Cardiac septum (tissue), 1 donor: ENCODE results near the gene MUC3A. TPM values are rescaled to one million over a fixed set of nuclear protein-coding genes. Genes with fewer than 3 reads are reported as not detected.
"Not testable (repeated sequence)": the region's sequence is repeated elsewhere in the genome, so short reads cannot be mapped to it uniquely, and the experiment has no call there.

Source experiments
- DNase-seq: peaks from one replicate; pipeline ENCODE4 v3.0.0-alpha.2; 2020; ENCODE audit warnings: low spot score
- intact Hi-C: fragments of 100-400 bp; cut with DNase I; formaldehyde crosslinking; loops from one replicate; pipeline ENCODE4 v1.14.0; 2022
- long read RNA-seq: library from polyadenylated mRNA; unstranded; transcript quantifications from one replicate; pipeline ENCODE4 v2.0.0, GENCODE V29; 2021
- total RNA-seq: library from RNA; stranded (reverse); fragmentation: NEBNext Ultra II Directional; extraction: Animal tissue kit (Norgen Biotek cat#: 25700); gene quantifications from one replicate; pipeline ENCODE4 v1.2.1, GENCODE V29; 2021
- donor health status: DM: no; HTN: no; CAD: no.

MUC3A gene, protein sequence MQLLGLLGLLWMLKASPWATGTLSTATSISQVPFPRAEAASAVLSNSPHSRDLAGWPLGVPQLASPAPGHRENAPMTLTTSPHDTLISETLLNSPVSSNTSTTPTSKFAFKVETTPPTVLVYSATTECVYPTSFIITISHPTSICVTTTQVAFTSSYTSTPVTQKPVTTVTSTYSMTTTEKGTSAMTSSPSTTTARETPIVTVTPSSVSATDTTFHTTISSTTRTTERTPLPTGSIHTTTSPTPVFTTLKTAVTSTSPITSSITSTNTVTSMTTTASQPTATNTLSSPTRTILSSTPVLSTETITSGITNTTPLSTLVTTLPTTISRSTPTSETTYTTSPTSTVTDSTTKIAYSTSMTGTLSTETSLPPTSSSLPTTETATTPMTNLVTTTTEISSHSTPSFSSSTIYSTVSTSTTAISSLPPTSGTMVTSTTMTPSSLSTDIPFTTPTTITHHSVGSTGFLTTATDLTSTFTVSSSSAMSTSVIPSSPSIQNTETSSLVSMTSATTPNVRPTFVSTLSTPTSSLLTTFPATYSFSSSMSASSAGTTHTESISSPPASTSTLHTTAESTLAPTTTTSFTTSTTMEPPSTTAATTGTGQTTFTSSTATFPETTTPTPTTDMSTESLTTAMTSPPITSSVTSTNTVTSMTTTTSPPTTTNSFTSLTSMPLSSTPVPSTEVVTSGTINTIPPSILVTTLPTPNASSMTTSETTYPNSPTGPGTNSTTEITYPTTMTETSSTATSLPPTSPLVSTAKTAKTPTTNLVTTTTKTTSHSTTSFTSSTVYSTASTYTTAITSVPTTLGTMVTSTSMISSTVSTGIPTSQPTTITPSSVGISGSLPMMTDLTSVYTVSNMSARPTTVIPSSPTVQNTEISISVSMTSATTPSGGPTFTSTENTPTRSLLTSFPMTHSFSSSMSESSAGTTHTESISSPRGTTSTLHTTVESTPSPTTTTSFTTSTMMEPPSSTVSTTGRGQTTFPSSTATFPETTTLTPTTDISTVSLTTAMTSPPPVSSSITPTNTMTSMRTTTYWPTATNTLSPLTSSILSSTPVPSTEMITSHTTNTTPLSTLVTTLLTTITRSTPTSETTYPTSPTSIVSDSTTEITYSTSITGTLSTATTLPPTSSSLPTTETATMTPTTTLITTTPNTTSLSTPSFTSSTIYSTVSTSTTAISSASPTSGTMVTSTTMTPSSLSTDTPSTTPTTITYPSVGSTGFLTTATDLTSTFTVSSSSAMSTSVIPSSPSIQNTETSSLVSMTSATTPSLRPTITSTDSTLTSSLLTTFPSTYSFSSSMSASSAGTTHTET (N-terminal part only)
- 0.86 TPM for total RNA-seq
- long read RNA-seq, partial matches to known transcripts, result 1 of 2 reads
- long read RNA-seq, other reads (novel, unspliced or antisense), result 1 of 2 reads

DNA sequence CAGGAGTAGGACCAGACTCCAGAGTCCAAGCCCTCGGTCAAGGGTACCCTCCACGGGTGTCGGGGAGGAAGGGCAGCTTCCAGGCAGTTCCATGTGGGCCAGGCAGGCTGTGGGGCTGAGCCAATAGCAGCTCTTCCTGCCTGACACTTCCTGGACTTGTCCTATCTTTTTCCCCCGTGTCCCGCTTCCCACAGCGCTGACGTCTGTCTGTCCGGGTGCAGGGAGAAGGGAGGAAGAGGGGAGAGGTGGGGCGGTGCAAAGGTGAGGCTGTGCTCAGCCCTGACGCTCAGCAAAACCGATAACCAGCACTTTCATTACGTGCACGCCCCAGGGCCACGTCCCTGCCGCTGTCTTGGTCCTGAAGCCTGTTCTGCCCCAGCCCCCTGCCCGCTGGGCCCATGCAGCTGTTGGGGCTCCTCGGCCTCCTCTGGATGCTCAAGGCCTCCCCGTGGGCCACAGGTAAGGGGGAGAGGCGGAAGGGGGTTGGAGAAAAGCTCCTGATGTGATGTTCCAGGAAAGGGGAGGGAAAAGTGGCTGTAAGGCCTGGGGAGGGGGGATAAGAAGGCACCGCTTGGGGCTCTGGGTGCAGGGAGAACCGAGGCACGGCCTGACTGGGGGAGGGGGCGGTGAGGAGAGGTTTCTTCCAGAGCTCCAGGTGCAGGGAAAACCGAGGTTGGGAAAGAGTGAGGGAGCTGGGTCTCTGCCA is at the start of gene MUC3A:
Gene MUC3A (plus strand): TSS at position 308 of the 706 bp plus-strand sequence. CDS start 91 bp downstream, at position 399.
- no peak for DNase-seq

DNA sequence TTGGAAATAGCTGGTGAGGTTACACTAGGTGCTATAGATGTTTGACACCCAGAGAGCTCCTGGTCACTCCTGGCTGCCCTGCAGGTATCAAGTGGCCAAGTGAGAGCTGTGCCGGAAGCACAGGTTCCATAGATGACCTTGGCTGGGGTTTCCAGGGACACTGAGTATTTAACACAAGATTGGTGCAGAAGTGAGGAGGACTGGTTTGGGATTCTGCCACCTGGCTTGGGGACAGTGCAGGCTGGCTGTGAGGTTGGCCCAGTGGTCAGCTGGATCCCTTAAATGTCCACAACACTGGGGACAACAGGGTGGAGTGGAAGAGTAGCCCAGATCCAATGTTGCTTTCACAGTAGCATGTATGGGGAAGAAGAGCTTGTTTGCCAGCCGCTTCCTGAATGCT is 48.4 kb upstream of the MUC3A start:
- no peak for DNase-seq
- intact Hi-C loops, result no loop called here

More for the DNA sequence above, at the start of gene MUC3A:
- intact Hi-C loops, result no loop called here

DNA sequence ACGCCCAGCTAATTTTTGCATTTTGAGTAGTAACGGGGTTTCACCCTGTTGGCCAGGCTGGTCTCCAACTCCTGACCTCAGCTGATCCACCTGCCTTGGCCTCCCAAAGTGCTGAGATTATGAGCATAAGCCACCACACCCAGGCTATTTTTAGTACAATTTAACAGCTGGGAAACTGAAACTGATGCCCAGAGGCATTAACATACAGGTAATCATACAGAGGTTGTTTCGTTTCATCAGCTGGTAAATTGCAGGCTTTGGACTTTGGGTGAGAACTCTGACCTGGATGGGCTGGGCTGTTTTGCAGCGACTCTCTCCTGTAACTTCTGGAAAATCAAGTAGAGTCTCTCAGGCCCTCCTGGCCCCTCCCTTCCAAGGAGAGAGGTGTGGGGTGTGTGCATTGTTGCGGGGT is 47.4 kb upstream of the MUC3A start:
- DNase-seq, result no peak
- intact Hi-C loops, result no loop called here

DNA sequence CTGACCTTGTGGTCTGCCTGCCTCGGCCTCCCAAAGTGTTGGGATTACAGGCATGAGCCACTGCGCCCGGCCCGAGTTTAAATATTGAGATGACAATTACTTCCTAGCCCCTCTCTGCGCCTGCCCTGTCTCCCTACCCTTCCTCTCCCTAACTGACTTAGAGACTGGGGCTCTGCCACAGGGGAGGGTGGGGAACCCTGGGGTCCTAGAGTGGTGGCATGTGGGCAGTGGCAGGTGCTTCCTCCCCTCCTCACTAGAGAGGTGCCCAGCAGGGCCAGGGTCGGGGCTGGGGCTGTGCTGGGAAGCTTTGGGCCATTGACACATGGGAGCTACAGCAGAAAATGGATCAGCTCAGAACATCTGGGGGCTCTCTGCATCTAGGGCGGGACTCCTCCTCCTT is 46.7 kb upstream of the MUC3A start:
- intact Hi-C loops, result no loop called here

DNA sequence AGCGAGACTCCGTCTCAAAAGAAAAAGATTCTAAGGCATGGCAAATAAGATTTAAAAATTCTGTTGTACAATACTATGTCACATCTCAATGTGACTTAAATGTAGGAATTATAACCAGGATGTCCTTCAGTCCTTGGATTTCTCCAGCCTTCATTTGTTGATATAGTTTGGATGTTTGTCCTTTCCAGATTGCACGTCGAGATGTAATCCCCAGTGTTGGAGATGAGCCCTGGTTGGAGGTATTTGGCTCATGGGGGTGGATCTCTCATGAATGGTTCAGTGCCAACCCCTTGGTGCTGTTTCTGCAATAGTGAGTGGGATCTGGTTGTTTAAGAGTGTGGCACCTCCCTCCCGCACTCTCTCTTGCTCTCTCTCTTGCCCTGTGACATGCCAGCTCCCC is 40.8 kb upstream of the MUC3A start:
- no peak for DNase-seq
- intact Hi-C loops, result no loop called here

More for the DNA sequence above, 46.7 kb upstream of the MUC3A start:
- no peak for DNase-seq

DNA sequence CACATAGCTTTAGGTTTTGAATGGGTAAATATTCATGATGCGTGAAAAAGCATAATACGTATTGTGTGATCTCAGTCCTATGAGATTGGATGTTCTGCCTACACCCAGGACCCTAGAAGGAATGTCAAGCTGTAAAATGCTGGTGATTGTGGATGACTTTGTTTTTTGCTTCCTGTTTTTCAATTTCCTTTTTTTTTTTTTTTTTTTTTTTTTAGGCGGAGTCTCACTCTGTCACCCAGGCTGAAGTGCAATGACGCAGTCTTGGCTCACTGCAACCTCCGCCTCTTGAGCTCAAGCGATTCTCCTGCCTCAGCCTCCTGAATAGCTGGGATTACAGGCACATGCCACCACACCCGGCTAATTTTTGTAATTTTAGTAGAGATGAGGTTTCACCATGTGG is 38.9 kb upstream of the MUC3A start:
- DNase-seq, result not testable (repeated sequence)

DNA sequence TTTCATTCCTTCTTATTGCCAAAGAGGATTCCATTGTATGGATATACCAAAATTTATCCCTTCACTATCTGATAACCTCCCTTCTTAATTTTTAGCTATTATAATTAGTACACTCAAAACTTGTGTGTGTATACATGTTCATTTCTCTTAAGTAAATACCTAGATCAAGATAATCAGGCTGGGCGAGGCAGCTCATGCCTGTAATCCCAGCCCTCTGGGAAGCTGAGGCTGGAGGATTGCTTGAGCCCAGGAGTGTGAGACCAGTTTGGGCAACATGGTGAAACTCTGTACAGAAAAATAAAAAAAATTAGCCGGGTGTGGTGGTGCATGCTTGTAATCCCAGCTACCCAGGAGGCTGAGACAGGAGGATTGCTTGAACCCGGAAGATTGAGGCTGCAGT is 37.9 kb upstream of the MUC3A start:
- intact Hi-C loops, result no loop called here
- DNase-seq, result no peak

More for the DNA sequence above, 38.9 kb upstream of the MUC3A start:
- intact Hi-C loops, result not testable (repeated sequence)

DNA sequence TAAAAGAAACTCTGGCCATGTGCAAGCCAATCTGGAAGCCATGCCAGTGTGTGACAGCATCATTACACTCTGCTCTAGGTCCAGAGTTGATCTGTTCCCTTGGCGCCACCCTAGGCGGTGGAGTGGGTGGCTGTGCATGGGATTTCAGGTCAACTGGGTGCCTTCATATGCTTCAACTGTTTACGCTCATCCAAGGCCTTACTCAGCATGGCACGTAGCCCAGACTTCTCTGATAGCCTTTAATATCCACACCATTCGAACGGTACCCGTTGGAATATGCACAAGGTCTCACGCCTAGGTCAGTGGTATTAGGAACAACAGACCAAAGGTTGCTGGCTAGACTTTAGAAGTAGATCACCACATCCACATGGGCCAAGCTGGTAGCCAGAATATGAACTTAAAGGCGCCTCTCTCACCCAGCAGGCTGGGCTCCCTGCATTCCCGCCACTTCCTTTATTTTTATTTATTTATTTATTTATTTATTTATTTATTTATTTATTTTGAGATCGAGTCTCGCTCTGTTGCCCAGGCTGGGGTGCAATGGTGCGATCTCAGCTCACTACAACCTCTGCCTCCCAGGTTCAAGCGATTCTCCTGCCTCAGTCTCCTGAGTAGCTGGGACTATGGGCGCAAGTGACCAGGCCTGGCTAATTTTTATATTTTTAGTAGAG is 35.0 kb upstream of the MUC3A start:
- DNase-seq, result no peak
- intact Hi-C loops, result no loop called here

DNA sequence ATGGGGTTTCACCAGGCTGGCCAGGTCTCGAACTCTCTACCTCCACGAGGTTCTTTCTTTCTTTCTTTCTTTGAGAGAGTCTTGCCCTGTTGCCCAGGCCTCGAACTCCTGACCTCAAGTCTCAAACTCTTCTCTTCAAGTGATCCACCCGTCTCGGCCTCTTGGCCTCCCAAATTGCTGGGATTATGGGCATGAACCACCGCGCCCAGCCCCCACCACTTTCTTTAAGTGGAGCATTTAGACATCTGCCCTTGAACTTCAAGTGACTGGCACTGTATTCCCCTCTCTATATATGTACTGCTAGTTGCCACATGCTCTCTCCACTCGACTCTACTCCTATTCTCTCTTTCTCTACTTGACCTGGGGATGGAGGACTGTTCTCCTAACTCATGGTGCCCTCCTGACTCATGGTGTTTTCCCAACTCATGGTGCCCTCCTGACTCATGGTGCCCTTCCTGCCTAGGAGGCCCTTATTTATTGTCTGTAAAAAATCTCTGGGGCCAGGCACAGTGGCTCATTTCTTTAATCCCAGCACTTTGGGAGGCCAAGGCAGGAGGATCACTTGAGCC is 34.4 kb upstream of the MUC3A start:
- no peak for DNase-seq
- intact Hi-C loops, result no loop called here

DNA sequence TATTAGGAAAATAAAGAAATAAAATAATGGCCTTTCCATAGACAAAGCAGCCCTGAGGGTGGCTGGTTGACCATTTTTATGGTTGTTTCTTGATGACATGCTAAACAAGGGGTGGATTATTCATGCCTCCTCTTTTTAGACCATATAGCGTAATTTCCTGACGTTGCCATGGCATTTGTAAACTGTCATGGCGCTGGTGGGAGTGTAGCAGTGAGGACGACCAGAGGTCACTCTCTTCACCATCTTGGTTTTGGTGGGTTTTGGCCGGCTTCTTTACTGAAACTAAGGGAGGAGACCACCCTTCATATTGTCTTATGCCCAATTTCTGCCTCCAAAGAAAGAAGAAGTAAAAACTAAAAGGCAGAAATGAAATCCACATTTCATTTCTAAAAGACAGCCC is 30.0 kb upstream of the MUC3A start:
- DNase-seq, intact Hi-C loops: not testable (repeated sequence)

DNA sequence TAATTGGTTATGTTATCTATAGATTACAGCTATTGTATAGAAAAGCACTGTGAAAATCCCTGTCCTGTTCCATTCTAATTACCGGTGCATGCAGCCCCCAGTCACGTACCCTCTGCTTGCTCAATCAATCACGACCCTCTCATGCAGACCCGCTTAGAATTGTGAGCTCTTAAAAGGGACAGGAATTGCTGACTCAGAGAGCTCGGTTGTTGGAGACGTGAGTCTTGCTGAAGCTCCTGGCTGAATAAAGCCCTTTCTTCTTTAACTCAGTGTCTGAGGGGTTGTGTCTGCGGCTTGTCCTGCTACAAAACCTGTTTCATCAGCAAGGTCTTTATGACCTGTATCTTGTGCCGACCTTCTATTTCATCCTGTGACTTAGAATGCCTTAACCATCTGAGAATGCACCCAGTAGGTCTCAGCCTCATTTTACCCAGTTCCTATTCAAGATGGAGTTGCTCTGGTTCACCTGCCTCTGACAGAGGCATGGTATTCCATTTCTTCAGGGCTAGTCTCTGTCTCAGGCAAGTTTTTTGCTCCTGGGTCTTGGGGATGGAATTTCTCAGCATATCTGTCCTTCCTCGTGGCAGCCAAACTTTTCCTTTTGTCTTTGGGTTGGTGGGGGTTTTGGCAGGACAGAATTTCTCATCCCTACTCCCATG is 29.4 kb upstream of the MUC3A start:
- intact Hi-C loops, DNase-seq: not testable (repeated sequence)

DNA sequence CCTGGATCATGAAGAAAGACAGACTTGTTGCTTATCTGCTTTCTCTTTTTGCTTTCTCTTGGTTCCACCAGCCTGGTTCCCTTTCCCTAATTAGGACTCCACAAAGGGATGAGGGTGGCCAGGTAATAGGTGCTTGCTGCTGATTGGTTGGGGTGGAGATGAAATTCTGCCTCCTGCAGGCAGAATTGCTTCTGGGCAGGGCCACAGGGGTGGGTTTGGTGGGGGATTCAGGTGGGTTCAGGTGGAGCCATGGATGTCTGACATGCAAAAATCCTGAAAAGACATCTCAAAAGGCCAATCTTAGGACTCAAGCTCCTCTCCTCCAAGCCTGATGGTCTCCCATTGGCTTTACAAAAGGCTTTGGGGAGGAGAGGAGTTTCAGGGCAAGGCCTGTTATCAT is 28.3 kb upstream of the MUC3A start:
- DNase-seq, result no peak
- intact Hi-C loops, result no loop called here

DNA sequence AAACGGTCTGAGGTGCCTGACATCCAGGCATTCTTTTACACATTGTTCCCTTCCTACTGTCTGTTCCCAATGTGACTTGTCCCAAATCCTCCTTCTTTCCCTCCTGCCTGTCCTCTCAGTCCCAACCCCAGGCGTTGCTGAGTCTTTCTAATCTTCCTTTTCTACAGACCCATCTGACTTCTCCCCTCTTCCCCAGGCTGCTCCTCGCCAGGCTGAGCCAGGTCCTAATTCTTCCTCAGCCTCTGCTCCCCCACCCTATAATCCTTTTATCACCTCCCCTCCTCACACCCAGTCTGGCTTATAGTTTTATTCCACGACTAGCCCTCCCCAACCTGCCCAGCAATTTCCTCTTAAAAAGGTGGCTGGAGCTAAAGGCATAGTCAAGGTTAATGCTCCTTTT is 25.7 kb upstream of the MUC3A start:
- intact Hi-C loops, DNase-seq: not testable (repeated sequence)

DNA sequence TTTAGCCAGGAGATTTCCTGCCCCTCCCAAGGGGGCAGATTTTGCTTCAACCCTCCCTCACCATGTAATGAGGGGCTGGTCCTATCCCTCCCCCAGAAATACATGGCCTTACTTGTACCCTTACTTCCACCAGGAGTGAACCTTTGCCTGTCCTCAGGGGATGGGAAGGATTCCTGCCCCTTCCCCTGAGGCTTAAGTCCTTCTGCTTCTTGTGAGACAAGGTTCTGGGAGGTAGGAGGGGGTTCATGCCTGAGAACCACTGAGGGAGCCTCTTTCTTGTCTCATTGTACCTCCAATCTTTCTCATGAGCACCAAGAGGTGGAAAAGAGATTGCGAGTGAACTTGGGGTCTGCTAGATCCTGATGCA is 19.5 kb upstream of the MUC3A start:
- intact Hi-C loops, result no loop called here
- no peak for DNase-seq

DNA sequence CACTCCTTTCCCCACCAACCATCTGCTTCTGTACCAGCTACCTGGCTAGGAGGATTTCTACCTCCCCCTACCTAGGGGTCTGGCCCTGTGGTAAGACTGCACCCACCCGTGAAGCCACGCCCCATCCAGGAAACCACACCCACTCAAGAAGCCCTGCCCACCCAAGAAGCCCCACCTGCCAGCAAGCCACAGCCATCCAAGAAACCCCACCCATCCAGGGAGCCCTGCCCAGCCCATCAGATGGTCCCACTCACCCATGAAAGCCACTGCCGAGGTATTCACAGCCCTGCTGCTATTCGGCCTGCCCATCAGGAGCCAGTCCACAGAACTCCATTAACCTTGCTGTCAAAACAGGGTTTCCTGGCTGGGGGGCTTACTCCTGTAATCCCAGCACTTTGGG is 15.6 kb upstream of the MUC3A start:
- DNase-seq, result no peak
- intact Hi-C loops, result no loop called here

DNA sequence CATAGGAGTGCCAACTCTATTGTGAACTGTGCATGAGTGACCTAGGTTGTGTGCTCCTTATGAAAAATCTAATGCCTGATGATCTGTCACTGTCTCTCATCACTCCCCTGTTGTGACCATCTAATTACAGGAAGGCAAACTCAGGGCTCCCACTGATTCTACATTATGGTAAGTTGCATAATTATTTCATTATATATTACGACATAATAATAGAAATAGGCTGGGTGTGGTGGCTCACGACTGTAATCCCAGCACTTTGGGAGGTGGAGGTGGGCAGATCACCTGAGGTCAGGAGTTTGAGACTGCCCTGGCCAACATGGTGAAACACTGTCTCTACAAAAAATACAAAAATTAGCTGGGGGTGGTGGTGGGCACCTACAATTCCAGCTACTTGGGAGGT is 14.0 kb upstream of the MUC3A start:
- DNase-seq, intact Hi-C loops: not testable (repeated sequence)

DNA sequence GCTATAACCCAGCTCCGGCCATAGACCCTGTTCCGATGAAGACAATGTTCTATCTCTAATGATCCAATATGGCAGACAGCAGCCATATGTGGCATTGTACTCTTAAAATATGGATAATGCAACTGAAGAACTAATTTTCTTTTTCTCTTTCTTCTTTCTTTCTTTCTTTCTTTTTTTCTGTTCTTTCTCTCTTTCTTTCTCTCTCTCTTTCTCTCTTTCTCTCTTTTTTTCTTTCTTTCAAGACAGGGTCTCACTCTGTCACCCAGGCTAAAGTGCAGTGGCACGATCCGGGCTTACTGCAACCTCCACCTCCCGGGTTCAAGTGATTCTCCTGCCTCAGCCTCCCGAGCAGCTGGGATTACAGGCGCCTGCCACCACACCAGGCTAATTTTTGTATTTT is 13.2 kb upstream of the MUC3A start:
- DNase-seq, intact Hi-C loops: not testable (repeated sequence)
